ENCODE results near the gene ABHD16A.

ABHD16A gene

DNA sequence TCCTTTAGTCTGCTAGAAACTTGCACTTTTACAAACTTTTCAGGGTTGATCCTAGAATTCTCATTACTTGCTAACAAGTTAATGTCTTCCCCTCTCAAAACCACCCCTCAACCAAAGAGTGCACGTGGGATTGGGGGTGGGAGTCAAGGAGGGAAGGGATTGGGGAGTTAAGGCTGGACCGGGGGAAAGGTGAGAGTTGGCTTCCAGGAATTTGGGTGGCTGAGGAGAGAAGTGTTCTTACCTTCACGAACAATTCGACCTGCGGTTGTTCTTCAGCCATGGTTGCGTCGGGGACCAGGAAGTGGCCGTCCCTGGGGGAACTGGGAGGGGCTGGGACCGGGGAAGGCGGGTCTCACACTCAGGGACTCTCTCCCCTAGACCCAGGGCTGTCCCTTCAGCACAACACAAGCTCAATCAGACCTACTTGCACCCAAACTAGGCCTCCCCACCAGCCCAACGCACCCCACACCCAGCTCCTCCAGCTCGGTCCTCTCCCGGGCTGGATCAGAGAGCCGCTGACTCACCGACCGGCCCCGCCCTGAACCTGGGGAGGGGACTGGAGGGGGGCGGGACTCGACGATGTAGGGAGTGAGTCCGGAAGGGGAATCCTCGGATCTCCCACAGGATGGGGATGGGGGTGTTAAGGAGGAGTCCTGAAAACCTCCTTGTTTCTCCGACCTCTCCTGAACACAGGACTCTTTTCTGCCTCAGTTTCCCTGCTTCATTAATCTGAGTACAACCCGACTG is 33.1 kb upstream of the ABHD16A start, which contains the start of gene CLIC1:
Gene CLIC1 (minus strand): TSS at position 510 of the 747 bp plus-strand sequence. CDS start 230 bp downstream, at position 280.
- TF ChIP-seq, protein P1, sequence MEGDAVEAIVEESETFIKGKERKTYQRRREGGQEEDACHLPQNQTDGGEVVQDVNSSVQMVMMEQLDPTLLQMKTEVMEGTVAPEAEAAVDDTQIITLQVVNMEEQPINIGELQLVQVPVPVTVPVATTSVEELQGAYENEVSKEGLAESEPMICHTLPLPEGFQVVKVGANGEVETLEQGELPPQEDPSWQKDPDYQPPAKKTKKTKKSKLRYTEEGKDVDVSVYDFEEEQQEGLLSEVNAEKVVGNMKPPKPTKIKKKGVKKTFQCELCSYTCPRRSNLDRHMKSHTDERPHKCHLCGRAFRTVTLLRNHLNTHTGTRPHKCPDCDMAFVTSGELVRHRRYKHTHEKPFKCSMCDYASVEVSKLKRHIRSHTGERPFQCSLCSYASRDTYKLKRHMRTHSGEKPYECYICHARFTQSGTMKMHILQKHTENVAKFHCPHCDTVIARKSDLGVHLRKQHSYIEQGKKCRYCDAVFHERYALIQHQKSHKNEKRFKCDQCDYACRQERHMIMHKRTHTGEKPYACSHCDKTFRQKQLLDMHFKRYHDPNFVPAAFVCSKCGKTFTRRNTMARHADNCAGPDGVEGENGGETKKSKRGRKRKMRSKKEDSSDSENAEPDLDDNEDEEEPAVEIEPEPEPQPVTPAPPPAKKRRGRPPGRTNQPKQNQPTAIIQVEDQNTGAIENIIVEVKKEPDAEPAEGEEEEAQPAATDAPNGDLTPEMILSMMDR (conservative IDR thresholded peaks at IDR 0.05; ENCODE audit: low read depth, low read length), result no peak
- peak; percentile 82 for DNase-seq (ENCODE audit: low read depth)
- H3K4me3 ChIP-seq (ENCODE audit: low read depth, low read length), result peak within 1 kb of the TSS; percentile 91

DNA sequence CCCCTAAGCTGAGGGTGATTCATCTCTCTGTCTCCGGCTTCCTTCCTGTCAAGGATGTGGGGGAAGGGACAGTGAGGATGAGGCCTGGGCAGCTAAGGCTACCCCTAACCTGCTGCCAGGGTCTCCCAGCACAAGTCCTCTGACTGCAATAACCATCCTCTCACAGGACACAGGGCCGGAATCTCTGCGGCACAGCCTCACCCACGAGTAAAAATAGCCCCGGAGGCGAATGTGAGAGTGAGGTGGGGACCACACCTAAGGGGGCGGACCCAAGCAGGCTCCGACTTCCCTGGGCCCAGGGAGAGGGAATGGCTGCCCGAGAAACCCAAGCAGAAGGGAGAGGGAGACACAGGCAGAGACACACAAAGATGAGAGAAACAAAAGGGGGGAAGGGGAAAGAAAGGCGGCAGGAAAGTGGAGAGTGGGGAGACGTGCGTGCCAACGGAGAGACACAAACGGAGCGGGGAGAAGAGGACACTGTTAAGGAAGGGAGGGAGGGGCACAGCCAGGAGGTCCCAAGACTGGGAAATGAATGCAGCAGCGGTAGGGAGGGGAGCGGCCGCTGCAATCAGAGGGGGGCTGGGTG is 31.8 kb upstream of the ABHD16A start:
- TF ChIP-seq, protein P1 (conservative IDR thresholded peaks at IDR 0.05; ENCODE audit: low read depth, low read length), result no peak
- peak; percentile 61 for DNase-seq (ENCODE audit: low read depth)
- H3K4me3 ChIP-seq (ENCODE audit: low read depth, low read length), result peak overlapping the region; percentile 91

- peak overlapping the region; percentile 91 for H3K4me3 ChIP-seq (ENCODE audit: low read depth, low read length)
- DNase-seq (ENCODE audit: low read depth), result no peak
- TF ChIP-seq, protein P1 (conservative IDR thresholded peaks at IDR 0.05; ENCODE audit: low read depth, low read length), result no peak
Observed at GRCh38 chr6:31734247-31734820, 31.2 kb upstream of the ABHD16A start.

GRCh38 chr6:31733734-31734133 is 30.6 kb upstream of the ABHD16A start:
- no peak for DNase-seq (ENCODE audit: low read depth)
- H3K4me3 ChIP-seq (ENCODE audit: low read depth, low read length), result peak overlapping the region; percentile 91
- TF ChIP-seq, protein P1 (conservative IDR thresholded peaks at IDR 0.05; ENCODE audit: low read depth, low read length), result no peak

DNA sequence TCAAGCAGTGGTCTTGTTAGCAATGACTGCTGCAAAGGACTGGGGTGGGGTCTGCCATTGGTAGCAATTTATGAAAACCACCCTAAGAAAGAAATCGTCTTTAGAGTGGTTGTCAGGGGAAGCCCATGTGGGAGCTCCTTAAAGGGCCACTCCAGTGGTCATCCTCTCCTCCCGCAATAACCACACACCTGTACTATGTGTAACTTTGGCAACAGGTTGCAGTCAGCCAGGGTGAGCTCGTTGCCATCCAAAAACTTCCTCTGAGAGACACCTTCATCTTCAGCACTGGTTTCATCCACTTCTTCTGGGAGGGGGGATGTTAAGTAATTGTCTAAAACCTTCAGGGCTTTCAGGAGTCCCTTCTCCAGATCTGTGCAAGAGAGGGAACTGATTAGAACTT is 28.9 kb upstream of the ABHD16A start:
- H3K4me3 ChIP-seq (ENCODE audit: low read depth, low read length), result no peak overlapping the region
- DNase-seq (ENCODE audit: low read depth), result no peak
- TF ChIP-seq, protein P1 (conservative IDR thresholded peaks at IDR 0.05; ENCODE audit: low read depth, low read length), result no peak

DNA sequence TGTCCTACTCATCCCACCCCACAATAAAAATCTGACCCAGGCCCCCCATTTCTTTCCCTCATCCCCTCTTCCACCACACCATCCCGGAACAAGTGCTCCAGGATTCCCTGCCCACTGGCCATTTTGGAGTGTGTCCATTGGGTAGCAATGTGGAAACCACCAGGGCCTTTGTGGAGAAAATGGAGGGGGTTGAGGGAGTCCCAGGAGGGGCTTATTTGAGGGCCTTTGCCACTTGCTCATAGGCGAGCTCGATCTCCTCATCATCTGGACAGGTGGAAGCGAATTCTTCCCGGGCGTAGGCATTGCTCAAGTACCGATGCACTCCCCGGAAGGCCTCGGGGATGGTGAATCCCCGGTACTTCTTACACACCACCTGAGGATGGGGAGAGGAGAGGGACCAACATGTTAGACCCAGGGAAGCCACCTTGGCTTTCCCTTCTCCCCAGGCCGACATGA is 27.5 kb upstream of the ABHD16A start:
- TF ChIP-seq, protein P1 (conservative IDR thresholded peaks at IDR 0.05; ENCODE audit: low read depth, low read length), result no peak
- peak overlapping the region; percentile 80 for H3K4me3 ChIP-seq (ENCODE audit: low read depth, low read length)
- no peak for DNase-seq (ENCODE audit: low read depth)
